HUDEP-2 (cell line): Measurements from ENCODE around the gene TMEM250.

Experiments used
- DNase-seq, 76 experiments: peaks; one replicate each; lab custom pipeline; 2025; ENCODE audit not compliant: unreplicated experiment in 76 of 76; lab: John Stamatoyannopoulos, UW

The TMEM250 gene

GRCh38 chr9:136098210-136098609 lies 20.5 kb downstream of the TMEM250 start:
- no peak for DNase-seq

- peak in 4 of 76 experiments; percentile 2 to 18 (median 13) for DNase-seq
These were observed 22.1 kb downstream of the TMEM250 start for GRCh38 chr9:136096505-136097001.

- DNase-seq, result peak in 33 of 76 experiments; percentile 15 to 58 (median 37)
These were observed 23.3 kb downstream of the TMEM250 start, which contains the start of gene NACC2 for GRCh38 chr9:136095070-136096058. NACC2 (minus strand) TSS chr9:136095289; CDS start chr9:136050521, 44,768 bp downstream.

DNA sequence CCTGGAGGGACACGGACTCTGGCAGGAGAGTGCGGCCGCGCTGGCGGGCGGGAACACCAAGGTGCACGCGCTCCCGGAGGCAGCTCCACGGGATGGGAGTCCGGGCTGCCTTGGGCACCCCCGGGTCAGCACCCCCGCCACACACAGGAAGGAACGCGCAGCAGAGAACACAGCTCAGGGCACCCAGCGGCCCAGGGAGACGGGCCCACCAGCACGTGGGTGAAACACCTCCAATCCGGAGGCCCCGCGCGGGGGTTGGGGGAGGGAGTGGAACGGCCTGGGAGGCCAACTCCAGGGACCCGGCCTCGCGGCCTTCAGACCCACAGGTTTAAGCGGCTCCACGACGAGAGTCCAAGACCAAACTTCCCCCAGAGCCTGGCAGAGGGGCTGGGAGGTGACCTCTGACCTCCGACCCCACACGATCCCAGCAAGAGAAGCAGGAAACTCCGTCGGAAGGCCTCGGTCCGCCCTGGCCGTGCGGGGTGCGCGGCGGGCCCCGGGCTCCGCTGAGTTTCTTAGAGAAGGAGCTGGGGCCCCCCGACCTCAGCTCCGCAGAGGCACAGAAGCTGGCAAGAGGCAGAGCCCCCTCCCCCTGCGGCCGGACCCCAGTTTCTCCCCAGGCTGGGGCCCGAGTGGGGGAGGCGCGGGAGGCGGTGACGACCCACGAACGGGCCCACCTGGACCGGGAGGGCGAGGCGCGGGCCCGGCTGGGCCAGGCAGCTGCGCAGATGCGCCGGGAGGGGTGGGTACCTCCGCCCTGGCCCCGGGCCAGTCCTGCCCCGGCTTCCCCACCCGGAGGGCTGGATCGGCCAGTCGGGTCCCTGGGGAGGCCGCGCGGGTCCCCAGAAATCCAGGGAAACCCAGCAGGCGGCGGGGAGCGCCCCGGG lies 24.4 kb downstream of the TMEM250 start:
- peak in 23 of 76 experiments; percentile 10 to 55 (median 38) for DNase-seq

DNA sequence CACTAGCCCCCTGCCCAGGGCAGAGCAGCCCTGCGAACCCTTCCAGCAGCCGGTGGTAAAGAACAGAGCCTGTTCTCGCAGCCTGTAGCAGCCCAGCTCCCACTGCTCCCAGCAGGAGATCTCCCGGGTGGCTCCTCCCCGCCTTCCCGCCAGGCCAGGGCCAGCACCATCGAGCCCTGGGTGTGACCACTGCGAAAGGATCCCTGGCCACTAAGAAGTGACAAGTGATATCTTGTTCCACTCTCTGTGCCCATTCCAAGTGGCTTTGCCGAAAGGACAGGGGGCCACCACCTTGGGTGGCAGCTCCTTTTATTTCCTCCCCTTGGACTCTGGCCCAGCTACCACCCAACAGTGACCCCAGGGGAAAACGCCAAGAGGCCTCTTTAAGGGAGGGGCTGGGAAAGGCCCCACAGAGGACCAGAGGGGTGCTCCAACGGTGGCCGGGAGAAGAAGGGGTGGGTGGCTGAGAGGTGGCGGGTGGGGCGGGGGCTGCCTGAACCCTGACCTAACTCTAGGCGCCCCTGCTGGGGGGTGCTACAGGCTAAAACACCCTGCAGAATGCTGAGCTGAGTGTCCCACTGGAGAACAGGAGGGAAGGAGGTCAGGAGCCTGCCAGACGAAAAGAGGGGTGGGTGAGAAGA lies 25.2 kb downstream of the TMEM250 start:
- no peak for DNase-seq

DNA sequence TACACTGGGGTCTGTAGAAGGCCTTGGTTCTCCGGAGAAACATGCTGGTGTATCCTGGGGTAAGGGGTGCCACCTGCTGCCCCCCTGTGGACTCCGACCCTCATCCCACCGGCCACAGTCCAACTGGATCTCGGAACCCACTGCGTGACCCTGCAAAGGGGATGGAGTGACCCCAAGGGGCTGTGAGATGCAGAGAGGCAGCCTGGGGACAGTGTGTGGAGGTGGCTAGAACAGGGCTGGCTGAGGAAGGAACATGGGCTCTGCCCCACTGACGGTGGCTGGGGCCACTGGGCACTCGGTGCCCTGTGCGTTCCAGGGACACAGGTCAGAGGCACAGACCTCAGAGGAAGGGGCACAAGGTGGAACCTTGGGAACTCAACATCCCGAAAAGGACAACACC lies 25.9 kb downstream of the TMEM250 start:
- no peak for DNase-seq

DNA sequence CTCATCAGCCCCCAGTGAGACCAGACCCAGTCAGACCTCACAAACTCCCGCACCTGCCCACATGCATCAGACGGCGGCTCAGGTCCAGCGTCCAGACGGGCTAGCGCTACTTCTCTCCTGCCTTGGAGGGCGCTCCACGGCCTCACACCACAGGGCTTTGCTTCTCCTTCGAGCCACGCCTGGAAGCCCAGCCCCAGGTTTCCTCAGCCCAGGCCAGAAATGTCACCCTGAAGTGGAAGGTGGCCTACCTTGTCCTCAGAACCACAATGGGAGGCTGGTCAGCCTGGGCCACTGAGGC lies 26.4 kb downstream of the TMEM250 start:
- no peak for DNase-seq

GRCh38 chr9:136091582-136092352 lies 26.9 kb downstream of the TMEM250 start:
- DNase-seq, result no peak

DNA sequence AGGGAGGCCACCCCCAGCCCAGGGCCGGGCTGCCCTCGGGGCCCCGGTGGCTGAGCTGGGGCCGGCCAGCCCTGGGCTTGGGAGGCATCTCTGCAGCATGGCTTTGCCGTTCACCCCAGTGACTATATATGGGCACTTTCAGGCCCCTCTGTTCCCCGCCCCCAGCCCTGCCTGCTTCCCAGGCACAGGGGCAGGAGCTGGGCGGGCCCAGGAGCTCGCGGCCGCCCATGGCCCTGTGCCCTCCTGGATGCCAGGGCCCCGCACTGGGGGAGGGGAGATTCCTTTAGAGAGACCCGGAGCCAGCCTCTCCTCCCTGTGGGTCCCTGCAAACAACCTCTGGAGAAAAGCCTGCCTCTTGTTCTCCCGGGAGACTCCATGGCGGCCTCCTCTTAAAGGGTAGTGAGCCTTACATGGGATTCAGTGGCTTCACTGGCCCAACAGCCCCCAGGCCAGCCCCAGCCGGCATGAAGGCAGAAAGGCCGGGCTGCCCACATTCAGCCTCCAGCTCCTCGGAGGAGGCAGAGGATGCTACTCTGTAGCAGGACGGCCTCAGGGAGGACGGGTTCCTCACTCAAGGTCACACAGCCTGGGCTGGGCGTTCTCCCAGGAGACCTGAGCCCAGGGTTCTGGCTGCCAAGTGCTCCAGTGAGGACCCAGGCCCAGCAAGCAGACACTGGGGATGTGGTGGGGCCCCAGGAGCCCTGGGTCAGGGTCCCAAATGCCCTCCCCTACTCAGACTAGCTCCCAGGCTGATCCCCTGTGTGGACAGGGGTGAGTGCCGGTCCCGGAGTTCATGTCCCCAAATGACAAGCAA lies 27.7 kb downstream of the TMEM250 start:
- DNase-seq, result no peak

DNA sequence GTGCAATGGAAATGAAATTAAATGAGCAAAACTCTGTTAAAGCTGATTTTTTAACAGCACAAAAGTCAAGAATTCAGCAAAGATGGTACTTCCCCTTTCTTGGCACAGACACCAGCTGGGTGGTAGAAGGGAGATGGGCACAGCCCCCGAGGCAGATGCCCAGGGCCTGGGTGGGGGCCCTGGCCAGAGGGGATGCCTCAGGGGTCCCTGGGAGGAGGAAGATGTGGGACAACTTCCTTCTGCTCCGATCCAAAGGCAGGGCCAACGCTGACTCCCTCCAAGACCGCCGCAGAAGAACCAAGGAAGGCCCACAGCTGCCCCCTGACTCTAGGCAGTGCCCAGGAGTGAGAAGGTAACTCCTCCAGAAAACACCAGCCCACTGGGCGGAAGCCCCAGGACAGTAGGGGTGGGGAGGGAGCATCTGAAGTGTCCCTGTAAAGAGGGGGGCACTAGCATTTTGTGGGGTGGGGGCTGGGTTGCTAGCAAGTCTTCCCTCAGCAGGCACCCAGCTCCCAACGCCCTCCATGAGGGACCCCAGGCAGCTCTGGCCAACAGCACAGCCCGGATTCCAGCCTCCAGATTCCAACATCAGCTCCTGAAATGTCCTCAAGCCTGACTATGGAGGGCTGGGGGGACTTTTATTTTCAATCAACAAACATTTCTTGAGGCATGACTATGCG lies 28.5 kb downstream of the TMEM250 start:
- DNase-seq, result no peak

GRCh38 chr9:136089697-136090045 lies 29.0 kb downstream of the TMEM250 start:
- peak in 17 of 76 experiments; percentile 7 to 39 (median 21) for DNase-seq

DNA sequence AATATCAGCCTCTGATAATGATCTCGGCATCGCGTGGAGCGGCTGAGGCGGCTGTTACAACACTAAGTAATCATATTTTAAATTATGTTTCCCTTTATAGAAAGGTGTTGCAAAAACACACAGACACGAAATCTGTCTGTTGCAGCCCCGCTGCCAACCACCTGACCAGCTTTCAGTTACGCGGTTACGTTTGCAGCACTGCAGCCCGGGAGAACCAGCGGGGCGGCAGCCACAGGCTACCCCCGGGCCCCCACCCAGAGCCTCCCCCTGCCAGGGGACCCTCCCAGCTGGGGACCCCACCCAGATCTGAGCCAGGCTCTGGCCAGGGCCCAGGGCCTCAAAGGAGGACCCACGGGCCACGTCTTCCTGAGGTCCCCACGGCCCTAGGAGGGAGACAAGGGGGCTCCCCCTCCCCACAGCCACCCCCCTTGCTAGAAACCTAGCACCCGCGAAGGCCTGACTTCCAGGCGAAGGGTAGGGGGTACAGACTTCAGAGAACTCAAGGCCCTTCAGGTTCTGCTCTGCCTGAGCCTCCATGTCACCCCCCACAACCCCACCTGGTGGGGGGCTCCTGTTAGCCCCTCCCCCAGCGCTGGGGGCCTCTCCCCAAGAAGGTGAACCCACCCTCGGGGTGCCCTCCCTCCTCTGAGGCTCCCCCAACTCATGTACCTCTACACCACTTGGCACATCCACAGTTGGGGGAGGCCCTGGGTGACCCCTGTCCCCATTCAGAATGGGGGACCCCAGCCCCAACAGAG lies 29.6 kb downstream of the TMEM250 start:
- no peak for DNase-seq

- no peak for DNase-seq
These were observed 30.2 kb downstream of the TMEM250 start for GRCh38 chr9:136088481-136088938.

GRCh38 chr9:136087741-136088480 lies 30.8 kb downstream of the TMEM250 start:
- DNase-seq, result no peak

GRCh38 chr9:136086951-136087740 lies 31.5 kb downstream of the TMEM250 start:
- no peak for DNase-seq

DNA sequence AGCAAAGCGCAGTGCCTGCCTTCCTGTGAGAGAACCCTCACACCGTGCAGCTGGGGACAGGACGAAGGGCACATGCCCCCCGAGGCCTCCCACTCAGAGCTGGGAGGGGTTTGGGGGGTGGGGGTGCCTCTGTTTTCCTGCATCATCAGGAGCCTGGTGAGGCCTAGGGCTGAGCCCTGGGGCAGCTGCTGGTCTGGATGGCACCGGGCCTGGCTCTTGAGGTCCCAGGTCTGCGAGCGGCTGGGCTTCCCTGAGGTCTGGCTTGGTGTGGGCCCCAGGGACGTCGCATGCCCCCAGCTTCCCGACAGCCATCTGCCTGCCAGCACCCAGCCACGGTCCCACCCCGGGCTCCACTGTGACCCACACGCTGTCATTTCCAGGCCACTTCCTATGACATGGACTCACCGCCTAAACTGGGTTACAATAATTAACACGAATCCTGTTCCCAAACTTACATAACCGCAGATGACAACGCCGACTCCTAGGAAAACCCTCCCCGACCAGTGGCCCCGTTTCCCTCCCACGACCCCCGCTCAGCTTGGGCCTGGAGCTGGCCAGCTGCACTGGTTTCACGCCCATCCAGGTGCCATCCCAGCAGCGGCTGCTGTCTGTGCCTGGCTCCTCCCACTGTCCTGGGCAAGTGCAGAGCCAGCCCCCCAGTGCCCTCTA lies 32.3 kb downstream of the TMEM250 start:
- DNase-seq, result no peak
